ENCODE data around the gene DGKE.
A peak's percentile ranks its signal among the peaks of the same experiment; 100 is the strongest.

Gene DGKE

GRCh38 chr17:56815711-56816110 lies 18.2 kb upstream of the DGKE start:
- DNase-seq: no peak

DNA sequence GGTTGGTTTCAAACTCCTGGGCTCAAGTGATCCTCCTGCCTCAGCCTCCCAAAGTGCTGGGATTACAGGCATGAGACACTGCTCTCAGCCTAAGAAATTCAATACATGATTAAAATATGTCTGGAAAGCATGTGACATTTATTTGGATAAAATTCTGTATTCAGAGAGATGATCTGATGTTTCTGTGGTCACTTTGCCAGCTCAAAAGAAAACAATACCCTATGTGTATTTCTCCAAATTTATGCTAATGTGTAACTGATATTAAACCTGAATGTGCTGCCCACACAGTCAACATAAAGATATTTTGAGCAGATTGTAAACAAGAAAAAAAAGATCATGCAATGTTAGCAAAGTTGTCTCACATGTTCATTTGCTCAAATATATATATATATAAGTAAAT lies 16.9 kb upstream of the DGKE start:
- no peak for DNase-seq

- no peak for DNase-seq
Observed at GRCh38 chr17:56819030-56819429, 14.9 kb upstream of the DGKE start.

DNA sequence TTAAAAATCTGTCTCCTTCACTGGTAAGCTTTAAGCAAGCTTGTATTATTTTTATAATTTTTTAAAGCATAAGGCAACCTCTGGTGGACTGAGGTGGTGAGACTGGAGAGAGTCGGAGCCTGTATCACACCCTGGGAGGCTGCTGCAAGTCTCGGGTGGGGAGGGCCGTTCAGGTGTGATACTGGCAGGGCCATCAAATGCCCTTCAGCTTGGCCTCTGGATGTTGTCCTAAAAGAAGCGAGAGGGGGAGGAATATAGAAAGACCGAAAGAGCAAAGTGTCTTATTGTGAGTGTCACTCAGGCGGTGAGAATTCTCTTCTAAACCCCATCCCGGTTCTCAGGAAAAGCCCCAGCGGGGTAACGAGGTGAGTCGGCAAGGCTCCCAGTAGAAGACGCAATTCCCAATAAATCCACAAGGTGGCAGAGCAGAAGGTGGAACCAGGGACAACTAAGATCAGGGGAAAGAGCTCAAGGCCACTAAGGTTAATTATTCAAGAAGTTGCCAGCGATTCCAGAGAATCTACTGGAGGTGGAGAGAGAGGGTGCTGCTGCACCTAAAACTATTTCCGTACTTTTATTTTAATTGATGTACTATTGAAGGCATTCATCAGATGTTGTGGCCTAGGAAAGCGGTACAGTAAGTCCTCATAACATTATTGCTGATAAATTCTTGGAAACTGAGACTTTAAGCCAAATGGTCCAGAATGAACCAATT lies 14.4 kb upstream of the DGKE start:
- peak; percentile 80 for DNase-seq

DNA sequence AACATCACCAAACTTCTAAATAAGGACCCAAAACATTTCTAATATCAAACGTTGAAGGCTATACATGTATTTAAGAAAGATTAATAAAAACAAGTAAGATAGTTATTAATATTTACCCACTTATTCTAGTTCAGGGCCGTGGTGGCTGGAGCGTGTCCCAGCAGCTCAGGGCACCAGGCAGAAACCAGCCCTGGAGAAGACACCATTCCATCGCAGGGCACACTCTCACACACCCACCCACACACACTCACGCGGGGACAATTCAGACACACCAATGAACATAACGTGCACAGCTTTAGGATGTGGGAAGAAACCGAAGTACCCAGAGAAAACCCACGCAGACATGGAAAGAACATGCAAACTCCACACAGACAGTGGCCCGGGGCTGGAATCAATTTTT lies 13.7 kb upstream of the DGKE start:
- DNase-seq: no peak

DNA sequence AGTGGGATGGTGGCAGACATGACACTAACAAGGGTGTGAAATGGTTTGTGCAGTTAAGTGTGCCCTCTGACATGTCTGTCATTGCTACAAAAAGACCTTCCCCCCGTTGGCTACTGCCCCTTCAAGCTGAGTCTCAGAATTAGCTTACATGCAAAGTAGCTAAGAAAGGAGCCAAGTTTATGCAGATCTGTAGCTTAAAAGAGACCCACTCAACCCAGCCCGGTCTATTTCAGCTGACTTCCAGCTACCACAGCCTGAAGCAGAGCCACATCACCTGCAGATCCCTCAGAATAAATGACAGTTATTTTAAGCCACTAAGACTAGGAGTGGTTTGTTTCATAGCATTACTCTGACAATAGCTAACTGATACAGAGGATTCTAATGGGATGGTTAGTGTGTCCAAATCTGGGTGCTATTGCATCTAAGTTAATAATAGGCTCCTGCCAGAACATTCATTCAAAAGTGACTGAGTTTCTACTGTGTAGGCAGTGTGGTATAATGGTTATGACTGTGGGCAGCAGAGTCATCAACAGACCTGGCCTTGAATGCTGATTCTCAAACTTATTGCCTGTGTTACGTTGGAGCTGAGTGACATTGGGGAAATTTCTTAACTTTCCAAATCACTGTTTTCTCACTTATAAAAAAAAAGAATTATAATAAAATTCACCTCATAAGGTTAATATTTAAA lies 12.0 kb upstream of the DGKE start:
- DNase-seq: no peak

- DNase-seq: no peak
Observed at GRCh38 chr17:56822725-56823124, 11.2 kb upstream of the DGKE start.

- DNase-seq: no peak
Observed at GRCh38 chr17:56823848-56824247, 10.1 kb upstream of the DGKE start.

DNA sequence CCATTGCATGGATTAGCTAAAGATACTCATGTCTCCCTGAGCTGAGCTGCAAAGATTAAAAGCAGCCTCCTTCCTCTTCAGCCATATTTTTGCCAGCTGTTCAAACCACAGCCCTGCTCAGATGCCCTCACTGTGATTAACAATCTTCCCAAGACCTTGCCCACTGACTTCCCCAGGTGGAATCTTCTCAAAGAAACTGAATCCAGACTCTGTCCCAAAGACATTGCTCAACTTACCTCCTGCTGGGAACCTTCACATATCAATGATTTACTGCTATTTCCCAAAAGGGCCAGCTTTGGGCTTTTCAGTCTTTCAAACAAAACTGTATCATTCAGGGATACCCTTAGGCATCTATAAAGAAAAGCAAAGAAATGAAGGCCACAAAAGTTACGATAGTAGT lies 9.4 kb upstream of the DGKE start:
- no peak for DNase-seq

DNA sequence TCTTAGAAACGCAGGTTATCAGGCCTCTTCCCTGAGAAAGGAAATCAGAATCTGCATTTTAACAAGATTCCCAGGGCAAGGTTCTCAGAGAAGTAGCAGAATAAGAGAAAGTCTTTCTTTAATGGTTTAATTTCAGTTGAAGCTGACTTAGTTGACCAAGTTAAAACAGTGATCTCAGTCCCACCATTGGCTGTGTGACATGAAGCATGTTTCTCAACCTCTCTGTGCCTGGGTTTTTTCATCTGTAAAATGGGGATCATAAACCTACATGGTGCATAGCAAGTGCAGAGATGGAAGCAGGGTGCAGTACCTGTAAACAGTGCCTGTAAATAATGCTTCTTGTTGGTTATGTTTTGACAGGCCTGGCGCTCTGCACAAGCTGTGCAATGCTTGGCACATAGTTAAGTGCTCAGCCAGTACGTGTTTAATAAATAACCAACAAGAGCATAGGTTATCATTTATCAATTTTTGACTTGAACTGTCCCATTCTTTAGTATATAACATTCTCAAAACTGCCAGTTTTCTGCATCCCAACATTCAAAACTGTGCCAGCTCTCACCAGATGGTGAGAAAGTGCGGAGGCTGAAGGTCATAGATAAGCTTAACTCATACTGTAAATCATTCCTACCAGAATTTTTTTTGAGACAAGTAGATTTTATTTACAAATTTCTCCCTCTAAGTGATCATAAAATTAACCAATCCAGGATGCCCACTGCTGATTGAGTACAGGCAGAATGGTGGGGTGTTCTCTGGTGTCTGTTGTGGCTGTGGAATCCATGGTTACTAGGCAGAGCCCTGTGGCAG lies 7.1 kb upstream of the DGKE start:
- no peak for DNase-seq

GRCh38 chr17:56830726-56831368 lies 3.1 kb upstream of the DGKE start:
- DNase-seq: no peak

DNA sequence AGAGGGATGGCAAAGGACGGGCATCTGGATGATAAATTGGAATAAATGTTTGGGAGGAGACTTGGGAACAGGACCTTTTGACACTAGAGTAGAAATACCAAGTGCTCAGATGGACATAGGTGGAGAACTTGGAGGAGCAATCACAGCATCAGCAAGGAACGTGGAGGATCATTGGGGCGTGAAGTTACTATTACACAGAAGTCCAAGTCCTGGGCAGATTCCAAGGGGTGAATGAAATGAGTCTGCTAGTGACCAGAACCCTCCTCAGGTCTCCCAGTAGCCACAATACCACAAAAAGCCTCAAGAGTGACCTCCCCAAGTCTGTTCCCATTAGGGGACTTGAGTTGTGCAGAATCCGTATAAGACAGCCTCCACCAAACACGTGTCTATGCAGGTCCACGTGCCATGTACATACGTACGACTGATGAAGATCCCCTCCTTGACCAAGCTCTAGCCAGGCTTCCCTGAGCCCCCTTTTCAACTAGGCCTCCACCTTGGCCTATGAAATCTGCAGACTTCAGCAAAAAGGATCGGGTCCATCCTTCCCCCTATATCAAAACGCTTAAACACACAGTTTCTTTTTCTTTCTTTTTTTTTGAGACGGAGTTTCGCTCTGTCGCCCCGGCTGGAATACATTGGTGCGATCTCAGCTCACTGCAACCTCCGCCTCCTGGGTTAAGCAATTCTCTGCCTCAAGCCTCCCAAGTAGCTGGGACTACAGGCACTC lies 2.4 kb upstream of the DGKE start:
- no peak for DNase-seq

DNA sequence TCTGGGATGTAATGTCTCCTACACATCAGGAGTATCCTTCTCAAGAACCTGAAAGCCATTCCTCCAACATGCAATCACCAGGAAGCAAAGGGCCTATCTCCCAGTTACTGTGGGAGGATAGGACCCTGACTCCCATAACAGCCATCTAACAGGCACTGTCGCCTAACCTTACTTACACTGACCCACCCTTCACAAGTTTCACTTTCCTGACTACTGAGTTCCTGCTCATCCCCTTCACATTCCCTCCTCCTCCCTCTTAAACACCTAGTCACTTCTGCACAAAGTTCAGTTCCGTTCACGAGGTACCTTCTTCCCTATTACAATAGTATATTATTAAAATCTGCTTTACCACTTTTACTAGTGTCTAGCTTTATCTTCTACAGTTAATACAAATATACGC lies 1.5 kb upstream of the DGKE start:
- no peak for DNase-seq

DNA sequence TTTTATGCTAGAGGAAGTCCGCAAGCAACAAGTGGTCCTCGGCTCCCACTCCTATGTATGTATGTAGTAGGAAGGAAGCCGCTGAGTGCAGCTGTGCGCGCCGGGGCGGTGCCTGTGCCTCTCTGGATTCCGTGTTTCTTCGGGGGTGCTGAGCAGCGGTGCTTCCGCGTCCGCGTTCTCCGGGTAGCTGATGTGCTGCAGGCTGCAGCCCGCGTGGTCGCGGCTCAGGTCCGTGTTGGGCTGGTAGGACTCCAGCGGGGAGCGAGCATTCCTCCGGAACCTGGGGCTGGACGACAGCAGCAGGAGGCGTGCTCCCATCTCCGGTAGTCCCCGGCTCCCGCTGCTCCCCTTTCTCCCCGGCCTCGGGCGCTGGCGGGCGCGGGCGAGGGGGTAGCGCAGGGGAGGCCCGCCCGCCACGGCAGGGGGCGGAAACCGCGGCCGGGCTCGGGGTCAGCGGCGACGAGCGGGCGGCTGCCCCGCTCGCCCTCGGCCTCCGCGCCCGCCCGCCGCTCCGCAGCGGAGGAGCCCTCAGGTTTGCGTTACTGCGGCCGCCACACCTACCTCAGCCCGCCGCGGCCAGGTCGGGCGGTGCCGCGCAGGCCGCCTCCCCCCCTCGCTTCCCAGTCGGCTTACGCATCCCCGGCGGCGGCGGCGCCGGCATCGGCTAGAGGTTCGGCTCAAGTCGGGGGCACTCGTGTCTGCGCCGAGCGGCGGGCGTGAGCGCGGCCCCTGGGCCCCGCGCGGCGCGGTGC lies 718 bp upstream of the DGKE start:
- DNase-seq: peak; percentile 85

DNA sequence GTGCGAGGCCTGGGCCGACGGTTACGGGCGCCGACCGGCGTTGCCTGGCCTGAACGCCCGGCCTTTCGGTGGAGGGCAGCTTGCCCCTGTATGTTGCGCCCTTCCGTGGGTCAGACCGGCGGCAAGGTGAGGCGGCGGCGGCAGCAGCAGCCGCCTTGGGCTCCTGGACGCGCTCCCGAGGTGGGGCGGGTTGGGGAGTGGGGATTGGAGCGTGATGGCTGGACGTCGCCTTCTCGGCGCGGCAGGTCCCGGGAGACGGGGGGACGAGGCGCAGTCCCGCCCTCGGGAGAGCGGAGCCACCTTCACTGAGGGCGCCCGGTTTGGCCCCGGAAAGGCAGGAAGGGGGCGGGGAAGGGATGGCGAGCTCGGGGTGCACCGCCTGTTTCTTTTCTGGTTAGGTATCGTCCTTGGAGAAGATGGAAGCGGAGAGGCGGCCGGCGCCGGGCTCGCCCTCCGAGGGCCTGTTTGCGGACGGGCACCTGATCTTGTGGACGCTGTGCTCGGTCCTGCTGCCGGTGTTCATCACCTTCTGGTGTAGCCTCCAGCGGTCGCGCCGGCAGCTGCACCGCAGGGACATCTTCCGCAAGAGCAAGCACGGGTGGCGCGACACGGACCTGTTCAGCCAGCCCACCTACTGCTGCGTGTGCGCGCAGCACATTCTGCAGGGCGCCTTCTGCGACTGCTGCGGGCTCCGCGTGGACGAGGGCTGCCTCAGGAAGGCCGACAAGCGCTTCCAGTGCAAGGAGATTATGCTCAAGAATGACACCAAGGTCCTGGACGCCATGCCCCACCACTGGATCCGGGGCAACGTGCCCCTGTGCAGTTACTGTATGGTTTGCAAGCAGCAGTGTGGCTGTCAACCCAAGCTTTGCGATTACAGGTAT lies 671 bp downstream of the DGKE start:
- peak; percentile 83 for DNase-seq

DNA sequence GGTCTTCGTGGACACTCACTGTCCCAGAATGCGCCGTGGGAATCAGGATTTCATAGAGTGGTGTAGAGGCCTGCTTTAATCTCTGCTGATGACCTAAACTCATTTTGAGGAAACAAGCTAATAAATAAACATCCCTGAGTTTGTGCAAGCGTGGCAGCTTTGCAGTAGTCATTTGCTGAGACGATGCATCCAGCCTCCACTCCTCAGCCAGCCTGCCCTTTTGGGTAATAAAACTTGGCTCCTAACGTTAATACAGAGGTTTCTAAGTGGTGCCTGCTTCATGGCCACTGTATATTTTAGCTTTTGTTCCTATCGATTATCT lies 1.3 kb downstream of the DGKE start:
- DNase-seq: no peak

- DNase-seq: no peak
Observed at GRCh38 chr17:56838687-56839086, 4.7 kb downstream of the DGKE start.

DNA sequence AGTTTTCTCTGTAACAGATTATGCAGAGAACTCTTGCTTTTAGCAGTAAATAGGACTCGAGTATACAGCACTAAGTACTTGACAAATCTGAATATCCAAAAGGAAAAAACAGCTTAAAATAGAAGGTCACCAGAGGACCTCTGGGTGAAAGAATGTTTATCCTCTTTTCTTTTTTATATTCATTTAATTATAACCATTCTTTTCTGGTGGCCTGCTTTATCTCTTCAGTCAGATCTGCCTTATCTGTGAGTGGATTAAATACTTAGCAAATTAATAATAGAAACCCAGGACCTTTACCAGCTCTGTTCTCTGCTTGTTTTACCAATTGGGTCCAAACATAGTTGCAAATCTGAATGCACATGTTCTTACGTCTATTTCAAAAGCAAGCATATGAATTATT lies 8.6 kb downstream of the DGKE start:
- no peak for DNase-seq

DNA sequence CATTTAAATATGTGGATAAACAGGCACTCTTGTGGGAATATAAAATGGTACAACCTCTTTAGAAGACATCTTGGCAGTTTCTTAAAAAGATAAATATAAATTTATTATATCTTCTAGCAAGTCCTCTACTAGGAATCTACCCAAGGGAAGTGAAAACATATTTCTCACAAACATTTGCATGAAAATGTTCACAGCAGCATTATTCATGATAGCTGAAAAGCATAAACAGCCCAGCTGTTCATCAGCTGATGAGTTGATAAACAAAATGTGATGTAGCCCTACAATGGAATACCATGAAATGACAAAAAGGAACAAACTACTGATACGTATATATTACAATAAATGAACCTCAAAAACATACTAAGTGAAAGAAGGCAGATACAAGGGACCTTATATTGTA lies 12.0 kb downstream of the DGKE start:
- no peak for DNase-seq

DNA sequence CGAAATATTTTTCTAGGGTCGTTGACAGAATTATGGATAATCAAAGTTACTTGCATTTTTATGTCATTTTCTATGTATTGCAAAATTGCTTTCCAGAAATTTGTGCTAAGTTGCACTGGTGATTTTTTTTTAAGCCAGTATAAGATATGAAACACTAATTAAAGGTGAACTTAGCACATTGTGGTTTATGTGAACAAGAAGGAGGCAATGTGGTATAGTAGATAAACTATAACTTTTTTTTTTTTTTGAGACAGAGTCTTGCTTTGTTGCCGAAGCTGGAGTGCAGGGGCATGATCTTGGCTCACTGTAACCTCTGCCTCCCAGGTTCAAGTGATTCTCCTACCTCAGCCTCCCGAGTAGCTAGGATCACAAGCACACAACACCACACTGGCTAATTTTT lies 13.2 kb downstream of the DGKE start:
- no peak for DNase-seq

- DNase-seq: no peak
Observed at GRCh38 chr17:56849131-56849530, 15.2 kb downstream of the DGKE start.
